GM12878 (cell line): ENCODE measurements around the gene OR6Y1. TPM values are rescaled to one million over a fixed set of nuclear protein-coding genes. Genes with fewer than 3 reads are reported as not detected.

Source experiments
- ATAC-seq: fragments of 200-7000 bp; cut with Tn5 transposase; 3 replicates; pipeline ENCODE4 v1.9.1; 2020; ENCODE audit warnings: mild to moderate bottlenecking, moderate library complexity
- BruUV-seq: library from RNA; stranded (reverse); fragments of 400-500 nt; replicated peaks from 2 replicates; lab custom pipeline; 2021; lab: Mats Ljungman, UMichigan
- CTCF ChIA-PET: fragments of 300-600 bp; sonication (Branson Sonifier 250); formaldehyde crosslinking; extraction: SDS; loops from one replicate; lab custom pipeline; 2021; ENCODE audit warnings: inconsistent platforms; lab: Yijun Ruan, JAX
- POLR2A ChIA-PET: fragments of 350-600 bp; formaldehyde crosslinking; extraction: SDS; loops from one replicate; lab custom pipeline; 2021; ENCODE audit warnings: inconsistent platforms; lab: Charles Lee
- RAD21 ChIA-PET: fragments of 300-600 bp; sonication (Branson Sonifier 250); formaldehyde crosslinking; loops from one replicate; lab custom pipeline; 2023; ENCODE audit warnings: antibody characterized with exemption; ENCODE audit not compliant: unreplicated experiment; lab: Charles Lee
- SMC1A ChIA-PET: fragments of 300-600 bp; sonication (Branson Sonifier 250); formaldehyde crosslinking; loops from one replicate; lab custom pipeline; 2023; ENCODE audit not compliant: unreplicated experiment, uncharacterized antibody; lab: Charles Lee
- DNase-seq: peaks from one replicate; pipeline ENCODE4 v3.0.0-alpha.2; 2011; ENCODE audit warnings: low read depth, low spot score
- FAIRE-seq: peaks from 3 replicates; lab custom pipeline; 2011; peaks lifted over from hg19 to GRCh38; lab: Jason Lieb, UNC
- H2AFZ ChIP-seq: 2 replicates; pipeline ENCODE4 v1.6.0; 2011; ENCODE audit warnings: low read depth, low read length, control low read depth; ENCODE audit not compliant: control insufficient read depth
- H3K27ac ChIP-seq: 2 replicates; pipeline ENCODE4 v1.5.1; 2011; ENCODE audit warnings: control low read depth; ENCODE audit not compliant: control insufficient read depth, insufficient read depth
- H3K27me3 ChIP-seq, 2 experiments: replicated peaks in 1 of 2; 2 replicates each; pipeline versions ENCODE4 v1.6.0 to v1.6.1; 2011; ENCODE audit warnings: low read length in 1 of 2; ENCODE audit not compliant: control insufficient read depth in 2 of 2, insufficient read depth in 2 of 2
- H3K36me3 ChIP-seq, 2 experiments: 2 replicates each; pipeline ENCODE4 v1.5.1; 2011; ENCODE audit warnings: low read length in 1 of 2; ENCODE audit not compliant: control insufficient read depth in 2 of 2, insufficient read depth in 2 of 2
- H3K4me1 ChIP-seq: 2 replicates; pipeline ENCODE4 v1.6.1; 2011; ENCODE audit warnings: mild to moderate bottlenecking, low read length, moderate library complexity, mixed read lengths; ENCODE audit not compliant: control insufficient read depth, insufficient read depth
- H3K4me2 ChIP-seq: 2 replicates; pipeline ENCODE4 v1.6.0; 2011; ENCODE audit warnings: control low read depth; ENCODE audit not compliant: control insufficient read depth, insufficient read depth
- H3K4me3 ChIP-seq: fragments of 200-600 bp; sonication (generic); 2 replicates; pipeline ENCODE4 v1.5.1; 2016
- H3K79me2 ChIP-seq: 2 replicates; pipeline ENCODE4 v1.6.0; 2011; ENCODE audit warnings: low read length; ENCODE audit not compliant: control insufficient read depth, insufficient read depth
- H3K9ac ChIP-seq: 2 replicates; pipeline ENCODE4 v1.8.0; 2011; ENCODE audit warnings: low read length, control low read depth, mixed read lengths; ENCODE audit not compliant: control insufficient read depth, insufficient read depth
- H3K9me3 ChIP-seq: replicated peaks from 3 replicates; pipeline ENCODE4 v1.5.1; 2011; ENCODE audit warnings: mild to moderate bottlenecking, low read length; ENCODE audit not compliant: control insufficient read depth, insufficient read depth
- H4K20me1 ChIP-seq: 2 replicates; pipeline ENCODE4 v1.6.0; 2011; ENCODE audit not compliant: control insufficient read depth, insufficient read depth
- CEBPB ChIP-seq, 2 experiments: fragments of 150-350 bp in 1 of 2; IDR thresholded peaks; 2 replicates each; pipeline ENCODE4 v1.6.1; 2012 to 2014; ENCODE audit warnings: low read depth in 2 of 2, low read length in 2 of 2, borderline replicate concordance in 1 of 2, inconsistent platforms in 1 of 2
- CREB1 ChIP-seq: IDR thresholded peaks from 2 replicates; pipeline ENCODE4 v1.6.1; 2012; ENCODE audit warnings: low read depth, mild to moderate bottlenecking, inconsistent platforms
- DPF2 ChIP-seq: fragments of 450-650 bp; IDR thresholded peaks from 2 replicates; pipeline ENCODE4 v1.6.1; 2017; ENCODE audit warnings: mild to moderate bottlenecking
- ESRRA ChIP-seq: IDR thresholded peaks from 2 replicates; pipeline ENCODE4 v1.6.1; 2012; ENCODE audit warnings: mild to moderate bottlenecking, low read length, improper control_type of control experiment
- NFIC ChIP-seq: IDR thresholded peaks from 2 replicates; pipeline ENCODE4 v1.6.1; 2012; ENCODE audit warnings: low read depth, mild to moderate bottlenecking, inconsistent platforms, low read length, moderate library complexity
- POLR2AphosphoS2 ChIP-seq: IDR thresholded peaks from 2 replicates; pipeline ENCODE4 v1.6.1; 2011; ENCODE audit warnings: low read depth, mild to moderate bottlenecking, low read length, improper control_type of control experiment, moderate library complexity
- POU2F2 ChIP-seq: IDR thresholded peaks from 3 replicates; pipeline ENCODE4 v1.6.1; 2011; ENCODE audit warnings: low read depth, mild to moderate bottlenecking, low read length, borderline replicate concordance
- RAD51 ChIP-seq: fragments of 450-650 bp; IDR thresholded peaks from 2 replicates; pipeline ENCODE4 v1.6.1; 2016; ENCODE audit warnings: moderate library complexity, mild to moderate bottlenecking, inconsistent platforms
- RB1 ChIP-seq: fragments of 450-650 bp; formaldehyde crosslinking; IDR thresholded peaks from 2 replicates; pipeline ENCODE4 v1.6.1; 2017; ENCODE audit warnings: mild to moderate bottlenecking, borderline replicate concordance
- SMAD1 ChIP-seq: fragments of 450-650 bp; IDR thresholded peaks from 2 replicates; pipeline ENCODE4 v1.6.1; 2018; ENCODE audit warnings: mild to moderate bottlenecking, low read depth; ENCODE audit not compliant: partially characterized antibody
- SREBF2 ChIP-seq: IDR thresholded peaks from 2 replicates; pipeline ENCODE4 v1.6.1; 2012; ENCODE audit warnings: mild to moderate bottlenecking, low read length
- WGBS: methylation state at CpG from one replicate; pipeline ENCODE4 v1.1.6; 2016; ENCODE audit warnings: low lambda C conversion rate; ENCODE audit not compliant: insufficient replicate concordance, insufficient coverage; ENCODE audit errors: missing lambda C conversion rate; 5-methylcytosine and 5-hydroxymethylcytosine counted together
- in situ Hi-C: fragments of 300-500 bp; cut with MboI; formaldehyde crosslinking; loops from 9 replicates; pipeline ENCODE4 v1.14.3; 2018; ENCODE audit warnings: mixed read lengths
- intact Hi-C: fragments of 100-400 bp; cut with micrococcal nuclease; formaldehyde crosslinking; loops from one replicate; pipeline ENCODE4 v1.14.2; 2022; ENCODE audit not compliant: unreplicated experiment
- polyA plus RNA-seq, 11 experiments: library from polyadenylated mRNA; depleted of rRNA in 4 of 11; unstranded in 6 of 11; stranded (reverse) in 5 of 11; fragments of >200 nt; fragmentation: Nextera tagmentation in 4 of 11; fragmentation: Illumina TruSeq in 1 of 11; extraction: Ambion mirVana in 4 of 11; extraction: Trizol in 1 of 11; gene quantifications; 1 replicate in 1 of 11; 2 replicates in 10 of 11; pipeline versions ENCODE4 v1.2.1 to v1.2.3, GENCODE V29; 2011 to 2016; ENCODE audit warnings: inconsistent platforms in 2 of 11, missing spikeins in 2 of 11, low read depth in 1 of 11
- total RNA-seq, 4 experiments: library from RNA; depleted of rRNA in 3 of 4; stranded (reverse); fragments of >200 nt in 3 of 4; fragmentation: Illumina TruSeq in 1 of 4; extraction: Trizol in 1 of 4; gene quantifications; 2 replicates each; pipeline versions ENCODE4 v1.2.1 to v1.2.3, GENCODE V29; 2013 to 2021
- TF ChIP-seq, protein P1 (sequence below): fragments of 450-650 bp; IDR thresholded peaks from 2 replicates; pipeline ENCODE4 v1.6.1; 2016; ENCODE audit warnings: mild to moderate bottlenecking, moderate library complexity, borderline replicate concordance
- TF ChIP-seq, protein P2 (sequence below): IDR thresholded peaks from 2 replicates; pipeline ENCODE4 v1.6.1; 2012; ENCODE audit warnings: mild to moderate bottlenecking, low read depth, low read length
- TF ChIP-seq, protein P3 (sequence below): fragments of 450-650 bp; IDR thresholded peaks from 2 replicates; pipeline ENCODE4 v1.6.1; 2016; ENCODE audit warnings: mild to moderate bottlenecking

The OR6Y1 gene
- total and polyA plus RNA-seq, 10 of the 15 experiments (the other 5 are each of a cell fraction or from before 2014, with no cell fraction given): not detected

DNA sequence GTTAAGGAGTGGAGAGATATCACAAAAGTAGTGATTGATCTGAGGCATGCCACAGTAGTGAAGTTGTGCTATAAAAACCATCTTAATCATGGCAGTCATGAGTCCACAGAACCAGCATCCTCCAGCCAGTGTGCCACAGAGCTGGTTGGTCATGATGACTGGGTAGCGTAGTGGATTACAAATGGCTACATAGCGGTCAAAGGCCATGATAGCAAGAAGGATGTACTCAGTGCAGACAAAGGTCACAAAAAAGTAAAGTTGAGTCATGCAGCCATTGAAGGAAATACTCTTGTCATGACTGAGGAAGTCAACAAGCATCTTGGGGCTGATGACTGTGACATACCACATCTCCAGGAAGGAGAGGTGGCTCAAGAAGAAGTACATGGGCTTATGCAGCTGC lies 6.7 kb downstream of the OR6Y1 start (continued):
- TF ChIP-seq CEBPB (IDR thresholded peaks at IDR 0.05; ENCODE audit: borderline replicate concordance in 1 of 2, low read depth in 2 of 2, low read length in 2 of 2) (no peak), DPF2 (no peak)

DNA sequence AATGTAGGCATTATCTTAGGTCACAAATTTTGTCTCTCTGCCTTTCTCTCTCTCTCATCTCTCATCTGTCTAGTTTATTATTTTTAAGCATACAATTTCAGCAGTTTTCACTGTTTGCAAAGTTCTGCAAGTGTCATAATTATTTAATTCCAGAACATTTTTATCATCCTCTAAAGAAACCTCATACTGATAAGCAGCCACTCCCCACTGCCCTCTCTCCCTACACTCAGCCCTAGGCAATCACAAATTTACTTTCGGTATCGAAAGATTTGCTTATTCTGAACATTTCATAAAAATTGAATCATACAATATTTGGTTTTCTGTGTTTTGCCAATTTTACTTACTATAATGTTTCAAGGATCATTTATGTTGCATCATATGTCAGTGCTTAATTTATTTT lies 16.6 kb downstream of the OR6Y1 start:
- no peak for DNase-seq
- Histone ChIP-seq H3K36me3 (no peaks in the 10 kb centered on the region), H3K27me3 (no peaks in the 10 kb centered on the region), H3K4me2 (no peak overlapping the region), H3K9me3 (no peaks in the 10 kb centered on the region), H3K27ac (no peak overlapping the region), H3K4me1 (no peaks in the 10 kb centered on the region), H3K79me2 (no peaks in the 10 kb centered on the region), H4K20me1 (no peaks in the 10 kb centered on the region), H3K4me3 (no peak overlapping the region), H2AFZ (no peak overlapping the region), H3K9ac (no peak overlapping the region)
- intact Hi-C loops: no loop called here
- no TSS peak for BruUV-seq
- no peak for FAIRE-seq
- TF ChIP-seq POLR2AphosphoS2 (no peak), RB1 (no peak), RAD51 (no peak), SREBF2 (no peak), NFIC (no peak), ESRRA (no peak), CREB1 (no peak), POU2F2 (no peak), SMAD1 (no peak)
- TF ChIP-seq, protein P1, sequence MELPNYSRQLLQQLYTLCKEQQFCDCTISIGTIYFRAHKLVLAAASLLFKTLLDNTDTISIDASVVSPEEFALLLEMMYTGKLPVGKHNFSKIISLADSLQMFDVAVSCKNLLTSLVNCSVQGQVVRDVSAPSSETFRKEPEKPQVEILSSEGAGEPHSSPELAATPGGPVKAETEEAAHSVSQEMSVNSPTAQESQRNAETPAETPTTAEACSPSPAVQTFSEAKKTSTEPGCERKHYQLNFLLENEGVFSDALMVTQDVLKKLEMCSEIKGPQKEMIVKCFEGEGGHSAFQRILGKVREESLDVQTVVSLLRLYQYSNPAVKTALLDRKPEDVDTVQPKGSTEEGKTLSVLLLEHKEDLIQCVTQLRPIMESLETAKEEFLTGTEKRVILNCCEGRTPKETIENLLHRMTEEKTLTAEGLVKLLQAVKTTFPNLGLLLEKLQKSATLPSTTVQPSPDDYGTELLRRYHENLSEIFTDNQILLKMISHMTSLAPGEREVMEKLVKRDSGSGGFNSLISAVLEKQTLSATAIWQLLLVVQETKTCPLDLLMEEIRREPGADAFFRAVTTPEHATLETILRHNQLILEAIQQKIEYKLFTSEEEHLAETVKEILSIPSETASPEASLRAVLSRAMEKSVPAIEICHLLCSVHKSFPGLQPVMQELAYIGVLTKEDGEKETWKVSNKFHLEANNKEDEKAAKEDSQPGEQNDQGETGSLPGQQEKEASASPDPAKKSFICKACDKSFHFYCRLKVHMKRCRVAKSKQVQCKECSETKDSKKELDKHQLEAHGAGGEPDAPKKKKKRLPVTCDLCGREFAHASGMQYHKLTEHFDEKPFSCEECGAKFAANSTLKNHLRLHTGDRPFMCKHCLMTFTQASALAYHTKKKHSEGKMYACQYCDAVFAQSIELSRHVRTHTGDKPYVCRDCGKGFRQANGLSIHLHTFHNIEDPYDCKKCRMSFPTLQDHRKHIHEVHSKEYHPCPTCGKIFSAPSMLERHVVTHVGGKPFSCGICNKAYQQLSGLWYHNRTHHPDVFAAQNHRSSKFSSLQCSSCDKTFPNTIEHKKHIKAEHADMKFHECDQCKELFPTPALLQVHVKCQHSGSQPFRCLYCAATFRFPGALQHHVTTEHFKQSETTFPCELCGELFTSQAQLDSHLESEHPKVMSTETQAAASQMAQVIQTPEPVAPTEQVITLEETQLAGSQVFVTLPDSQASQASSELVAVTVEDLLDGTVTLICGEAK: no peak
- TF ChIP-seq, protein P2, sequence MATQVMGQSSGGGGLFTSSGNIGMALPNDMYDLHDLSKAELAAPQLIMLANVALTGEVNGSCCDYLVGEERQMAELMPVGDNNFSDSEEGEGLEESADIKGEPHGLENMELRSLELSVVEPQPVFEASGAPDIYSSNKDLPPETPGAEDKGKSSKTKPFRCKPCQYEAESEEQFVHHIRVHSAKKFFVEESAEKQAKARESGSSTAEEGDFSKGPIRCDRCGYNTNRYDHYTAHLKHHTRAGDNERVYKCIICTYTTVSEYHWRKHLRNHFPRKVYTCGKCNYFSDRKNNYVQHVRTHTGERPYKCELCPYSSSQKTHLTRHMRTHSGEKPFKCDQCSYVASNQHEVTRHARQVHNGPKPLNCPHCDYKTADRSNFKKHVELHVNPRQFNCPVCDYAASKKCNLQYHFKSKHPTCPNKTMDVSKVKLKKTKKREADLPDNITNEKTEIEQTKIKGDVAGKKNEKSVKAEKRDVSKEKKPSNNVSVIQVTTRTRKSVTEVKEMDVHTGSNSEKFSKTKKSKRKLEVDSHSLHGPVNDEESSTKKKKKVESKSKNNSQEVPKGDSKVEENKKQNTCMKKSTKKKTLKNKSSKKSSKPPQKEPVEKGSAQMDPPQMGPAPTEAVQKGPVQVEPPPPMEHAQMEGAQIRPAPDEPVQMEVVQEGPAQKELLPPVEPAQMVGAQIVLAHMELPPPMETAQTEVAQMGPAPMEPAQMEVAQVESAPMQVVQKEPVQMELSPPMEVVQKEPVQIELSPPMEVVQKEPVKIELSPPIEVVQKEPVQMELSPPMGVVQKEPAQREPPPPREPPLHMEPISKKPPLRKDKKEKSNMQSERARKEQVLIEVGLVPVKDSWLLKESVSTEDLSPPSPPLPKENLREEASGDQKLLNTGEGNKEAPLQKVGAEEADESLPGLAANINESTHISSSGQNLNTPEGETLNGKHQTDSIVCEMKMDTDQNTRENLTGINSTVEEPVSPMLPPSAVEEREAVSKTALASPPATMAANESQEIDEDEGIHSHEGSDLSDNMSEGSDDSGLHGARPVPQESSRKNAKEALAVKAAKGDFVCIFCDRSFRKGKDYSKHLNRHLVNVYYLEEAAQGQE: no peak
- TF ChIP-seq, protein P3, sequence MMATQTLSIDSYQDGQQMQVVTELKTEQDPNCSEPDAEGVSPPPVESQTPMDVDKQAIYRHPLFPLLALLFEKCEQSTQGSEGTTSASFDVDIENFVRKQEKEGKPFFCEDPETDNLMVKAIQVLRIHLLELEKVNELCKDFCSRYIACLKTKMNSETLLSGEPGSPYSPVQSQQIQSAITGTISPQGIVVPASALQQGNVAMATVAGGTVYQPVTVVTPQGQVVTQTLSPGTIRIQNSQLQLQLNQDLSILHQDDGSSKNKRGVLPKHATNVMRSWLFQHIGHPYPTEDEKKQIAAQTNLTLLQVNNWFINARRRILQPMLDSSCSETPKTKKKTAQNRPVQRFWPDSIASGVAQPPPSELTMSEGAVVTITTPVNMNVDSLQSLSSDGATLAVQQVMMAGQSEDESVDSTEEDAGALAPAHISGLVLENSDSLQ: no peak
- in situ Hi-C loops: no loop called here
- ChIA-PET SMC1A (no interaction called here), RAD21 (no interaction called here), POLR2A (no interaction called here), CTCF (interaction anchor here (1.0 kb wide), 1 partner anchor 111 kb away, joined by 3 read pairs; no protein-coding TSS in a partner anchor)
- ATAC-seq: no peak
- 77% methylated on average over 2 of the region's 2 CpGs for WGBS
